ENCODE measurements around the gene TPSAB1.

GRCh38 chr16:1283296-1283695 is 42.8 kb downstream of the TPSAB1 start:
- TF ChIP-seq ZNF274 (IDR thresholded peaks at IDR 0.05; ENCODE audit: low read depth, low read length) (no peak), POLR2A (IDR thresholded peaks at IDR 0.05; ENCODE audit: borderline replicate concordance, extremely low read depth, insufficient read depth, insufficient read length) (no peak), CTCF (IDR thresholded peaks at IDR 0.05 in 2 of 3, conservative IDR thresholded peaks at IDR 0.05 in 1 of 3; ENCODE audit: borderline replicate concordance in 1 of 3, insufficient read depth in 1 of 3, low read depth in 2 of 3, low read length in 2 of 3) (no peak), RAD21 (IDR thresholded peaks at IDR 0.05; ENCODE audit: low read depth) (no peak), POLR2AphosphoS5 (IDR thresholded peaks at IDR 0.05; ENCODE audit: low read depth, low read length) (no peak), YY1 (IDR thresholded peaks at IDR 0.05; ENCODE audit: extremely low read depth, insufficient replicate concordance, low read depth, low read length) (no peak), MAX (IDR thresholded peaks at IDR 0.05) (no peak), REST (IDR thresholded peaks at IDR 0.05; ENCODE audit: low read depth) (no peak), SIN3A (IDR thresholded peaks at IDR 0.05; ENCODE audit: low read depth) (no peak), ZBTB33 (IDR thresholded peaks at IDR 0.05; ENCODE audit: extremely low read depth, insufficient replicate concordance, low read length) (no peak), SRF (IDR thresholded peaks at IDR 0.05; ENCODE audit: low read depth) (no peak), TCF7L2 (IDR thresholded peaks at IDR 0.05; ENCODE audit: borderline replicate concordance, extremely low read depth, insufficient read depth, insufficient read length) (no peak)

All from HCT116 (cell line).